ENCODE results near the gene SSBP3. TPM values are rescaled to one million over a fixed set of nuclear protein-coding genes. Genes with fewer than 3 reads are reported as not detected.
"Not testable (repeated sequence)": the region's sequence is repeated elsewhere in the genome, so short reads cannot be mapped to it uniquely, and the experiment has no call there.

Gene SSBP3
- total RNA-seq, 3 donors from 2014 or later: 21.3 to 28.0 (median 25.6) TPM

GRCh38 chr1:54425152-54425584 lies 19.0 kb upstream of the SSBP3 start:
- DNase-seq (ENCODE audit: low spot score in 2 of 2): no peak

GRCh38 chr1:54424398-54424797 lies 18.2 kb upstream of the SSBP3 start:
- no peaks in the 10 kb centered on the region for H3K27me3 ChIP-seq
- intact Hi-C loops (cut with DNase I; ENCODE audit: low total_unique reads): no loop called here
- H3K9me3 ChIP-seq: no peaks in the 10 kb centered on the region
- H3K36me3 ChIP-seq: no peaks in the 10 kb centered on the region
- no peak for DNase-seq (ENCODE audit: low spot score in 2 of 2)
- no peak for TF ChIP-seq CTCF (IDR thresholded peaks at IDR 0.05)
- no peak for TF ChIP-seq POLR2A (IDR thresholded peaks at IDR 0.05)
- TF ChIP-seq POLR2AphosphoS5 (IDR thresholded peaks at IDR 0.05): no peak
- no peak overlapping the region for H3K4me3 ChIP-seq
- H3K4me1 ChIP-seq: no peaks in the 10 kb centered on the region
- H3K27ac ChIP-seq: no peak overlapping the region

More at GRCh38 chr1:54425152-54425584, 19.0 kb upstream of the SSBP3 start:
- Histone ChIP-seq H3K27ac (no peak overlapping the region), H3K4me1 (no peaks in the 10 kb centered on the region), H3K27me3 (no peaks in the 10 kb centered on the region), H3K9me3 (no peaks in the 10 kb centered on the region), H3K4me3 (no peak overlapping the region), H3K36me3 (no peaks in the 10 kb centered on the region)
- TF ChIP-seq POLR2A (IDR thresholded peaks at IDR 0.05) (no peak), POLR2AphosphoS5 (IDR thresholded peaks at IDR 0.05) (no peak), CTCF (IDR thresholded peaks at IDR 0.05) (no peak)
- intact Hi-C loops (cut with DNase I; ENCODE audit: low total_unique reads): no loop called here

DNA sequence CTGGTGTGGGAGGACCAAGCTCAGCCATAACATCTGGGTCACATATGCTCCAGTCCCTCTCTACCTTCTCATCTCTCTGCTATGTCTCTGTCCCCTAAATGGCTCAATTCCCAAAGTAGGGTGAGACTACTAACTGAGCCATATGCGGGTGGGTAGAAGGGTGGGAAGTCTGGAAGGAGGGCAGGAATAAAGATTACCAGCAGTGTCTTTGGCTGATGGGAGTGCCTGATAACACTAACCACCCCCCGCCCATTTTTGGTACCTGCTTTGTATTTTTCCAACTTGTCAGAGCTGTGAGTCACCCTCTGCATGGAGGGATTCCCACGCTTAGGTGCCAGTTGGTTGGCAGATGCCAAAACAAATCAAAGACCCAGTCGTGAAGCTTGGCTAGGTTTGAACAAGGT lies 14.9 kb upstream of the SSBP3 start:
- Histone ChIP-seq H3K27ac (no peak overlapping the region), H3K36me3 (no peaks in the 10 kb centered on the region), H3K4me3 (no peak overlapping the region), H3K4me1 (no peaks in the 10 kb centered on the region), H3K9me3 (no peaks in the 10 kb centered on the region), H3K27me3 (no peaks in the 10 kb centered on the region)
- TF ChIP-seq CTCF (IDR thresholded peaks at IDR 0.05): no peak
- no peak for TF ChIP-seq POLR2AphosphoS5 (IDR thresholded peaks at IDR 0.05)
- TF ChIP-seq POLR2A (IDR thresholded peaks at IDR 0.05): no peak
- intact Hi-C loops (cut with DNase I; ENCODE audit: low total_unique reads): no loop called here
- no peak for DNase-seq (ENCODE audit: low spot score in 2 of 2)

DNA sequence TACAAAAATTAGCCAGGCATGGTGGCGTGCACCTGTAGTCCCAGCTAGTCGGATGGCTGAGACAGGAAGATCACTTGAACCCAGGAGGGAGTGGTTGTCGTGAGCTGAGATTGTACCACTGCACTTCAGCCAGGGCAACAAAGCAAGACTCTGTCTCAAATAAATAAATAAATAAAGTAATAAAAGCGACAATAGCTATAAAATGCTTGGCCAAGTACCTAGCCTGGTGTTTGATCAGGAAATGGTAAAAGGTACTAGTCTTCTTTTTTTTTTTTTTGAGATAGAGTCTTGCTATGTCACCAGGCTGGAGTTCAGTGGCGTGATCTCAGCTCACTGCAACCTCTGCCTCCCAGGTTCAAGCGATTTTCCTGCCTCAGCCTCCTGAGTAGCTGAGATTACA lies 12.4 kb upstream of the SSBP3 start:
- H3K27ac ChIP-seq; H3K36me3 ChIP-seq; H3K9me3 ChIP-seq; H3K4me3 ChIP-seq; DNase-seq (ENCODE audit: low spot score in 2 of 2); H3K4me1 ChIP-seq; H3K27me3 ChIP-seq; intact Hi-C loops (cut with DNase I; ENCODE audit: low total_unique reads): not testable (repeated sequence)

- DNase-seq (ENCODE audit: low spot score in 2 of 2): no peak
- Histone ChIP-seq H3K9me3 (no peaks in the 10 kb centered on the region), H3K27ac (no peak overlapping the region), H3K4me3 (no peak overlapping the region), H3K27me3 (no peaks in the 10 kb centered on the region), H3K36me3 (no peaks in the 10 kb centered on the region), H3K4me1 (no peaks in the 10 kb centered on the region)
- intact Hi-C loops (cut with DNase I; ENCODE audit: low total_unique reads): no loop called here
- no peak for TF ChIP-seq CTCF (IDR thresholded peaks at IDR 0.05)
- no peak for TF ChIP-seq POLR2AphosphoS5 (IDR thresholded peaks at IDR 0.05)
Observed at GRCh38 chr1:54417123-54417522, 10.9 kb upstream of the SSBP3 start.

DNA sequence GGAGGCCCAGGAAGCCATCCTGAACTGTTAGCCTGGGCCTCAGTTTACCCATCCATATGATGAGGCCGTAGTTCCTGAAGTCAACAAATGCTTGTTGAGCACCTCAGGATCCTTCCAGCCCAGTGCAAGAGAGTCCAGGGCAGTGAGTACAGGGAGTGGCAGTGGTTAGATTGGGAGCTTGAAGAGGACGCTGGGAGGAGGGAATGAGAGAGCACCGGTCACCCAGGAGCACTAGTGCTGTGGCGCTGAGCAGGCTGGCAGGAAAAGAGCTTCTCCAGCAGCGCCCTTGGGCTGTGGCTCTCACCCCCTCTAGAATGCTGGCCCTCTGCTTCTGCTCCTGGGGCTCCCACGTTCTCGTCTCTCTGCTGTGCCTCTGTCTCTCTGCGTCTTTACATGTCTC lies 10.2 kb upstream of the SSBP3 start:
- Histone ChIP-seq H3K27me3 (no peaks in the 10 kb centered on the region), H3K9me3 (no peaks in the 10 kb centered on the region), H3K36me3 (no peaks in the 10 kb centered on the region), H3K4me3 (no peak overlapping the region), H3K27ac (no peak overlapping the region), H3K4me1 (no peaks in the 10 kb centered on the region)
- TF ChIP-seq POLR2AphosphoS5 (IDR thresholded peaks at IDR 0.05) (no peak), CTCF (IDR thresholded peaks at IDR 0.05) (no peak), POLR2A (IDR thresholded peaks at IDR 0.05) (no peak)
- no peak for DNase-seq (ENCODE audit: low spot score in 2 of 2)
- intact Hi-C loops (cut with DNase I; ENCODE audit: low total_unique reads): no loop called here

Data from breast epithelium (tissue), 4 donors.